ENCODE results near the gene LUZP2.
A peak's percentile ranks its signal among the peaks of the same experiment; 100 is the strongest.

Gene LUZP2

GRCh38 chr11:24567380-24567779, 70.5 kb downstream of the LUZP2 start:
- no peak for DNase-seq (ENCODE audit: low read depth)

DNA sequence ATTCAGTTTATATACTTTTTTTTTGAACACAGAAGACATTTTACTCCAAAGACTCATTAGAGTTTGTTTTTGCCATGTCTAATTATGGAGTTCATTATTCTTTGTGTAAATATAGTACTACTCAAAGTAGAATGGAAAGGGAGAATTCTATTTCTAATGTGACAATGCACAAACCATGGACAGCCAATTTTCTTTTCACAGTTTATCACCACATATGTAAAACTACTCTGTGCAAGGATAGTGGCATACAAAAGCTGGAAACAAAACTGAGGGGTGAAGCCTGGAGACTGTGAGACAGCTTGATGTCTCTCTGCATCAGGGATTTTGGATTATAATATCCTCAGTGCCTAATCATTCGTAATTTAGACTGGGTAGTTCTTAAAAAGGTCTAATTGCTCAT, 75.5 kb downstream of the LUZP2 start:
- DNase-seq (ENCODE audit: low read depth): no peak

DNA sequence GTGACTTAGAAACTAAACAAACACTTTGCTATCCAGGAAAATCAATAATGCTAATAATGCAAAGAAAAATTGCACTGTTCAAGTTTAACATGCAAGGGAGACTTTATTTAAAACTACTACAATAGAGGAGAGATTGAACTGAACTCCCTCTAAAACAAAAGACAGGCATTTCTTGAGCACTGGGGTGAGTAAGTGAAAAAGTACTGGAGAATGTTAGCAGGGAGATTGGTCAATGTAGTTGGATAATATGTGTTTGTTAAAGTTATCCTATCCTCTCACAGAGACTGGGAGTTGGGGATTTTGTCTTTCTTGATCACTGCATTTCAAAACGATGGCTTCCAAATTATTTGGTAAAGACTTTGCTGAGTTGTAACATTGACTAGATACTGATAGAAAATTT, 77.6 kb downstream of the LUZP2 start:
- no peak for DNase-seq (ENCODE audit: low read depth)

GRCh38 chr11:24575392-24575791, 78.5 kb downstream of the LUZP2 start:
- DNase-seq (ENCODE audit: low read depth): peak; percentile 68

DNA sequence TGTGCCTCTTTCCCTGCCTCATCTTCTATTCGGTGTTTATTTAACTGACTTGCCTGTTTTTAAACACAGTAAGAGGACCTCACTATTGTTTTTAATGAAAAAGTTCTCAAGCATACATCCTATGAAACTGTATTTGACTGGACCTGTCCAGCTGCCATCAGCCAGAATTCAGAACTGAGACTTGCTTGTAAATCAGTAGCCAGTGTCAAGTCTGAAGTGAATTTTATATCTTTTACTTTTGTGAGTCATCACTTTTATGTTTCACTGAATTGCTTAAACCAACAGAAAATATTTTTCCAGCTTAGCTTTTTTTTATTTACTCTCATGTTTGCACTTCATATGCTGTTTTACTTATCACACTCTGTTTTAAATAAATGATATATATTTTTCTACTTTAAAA, 88.3 kb downstream of the LUZP2 start:
- DNase-seq (ENCODE audit: low read depth): no peak

- no peak for DNase-seq (ENCODE audit: low read depth)
Observed at GRCh38 chr11:24587635-24588034, 90.8 kb downstream of the LUZP2 start.

DNA sequence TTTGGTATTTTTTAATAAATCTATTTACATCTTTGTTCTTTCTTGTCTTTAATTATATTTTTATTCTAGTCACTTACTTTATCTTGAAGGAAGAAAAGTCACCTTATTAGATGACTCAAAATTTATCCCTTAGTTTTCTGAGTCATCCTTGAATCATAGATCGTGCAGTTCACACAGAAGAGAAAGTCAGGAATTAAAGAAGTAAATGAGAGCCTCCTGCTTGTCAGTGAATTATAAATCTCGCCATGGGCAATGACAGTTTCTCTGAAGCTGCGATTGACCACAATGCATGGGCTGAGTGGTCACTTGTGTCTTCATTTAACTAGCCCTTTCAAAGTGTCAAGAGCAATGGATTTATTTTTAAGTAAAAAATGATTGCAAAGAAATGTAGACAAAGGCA, 91.2 kb downstream of the LUZP2 start:
- peak; percentile 53 for DNase-seq (ENCODE audit: low read depth)

- no peak for DNase-seq (ENCODE audit: low read depth)
Observed at GRCh38 chr11:24589064-24589463, 92.2 kb downstream of the LUZP2 start.

DNA sequence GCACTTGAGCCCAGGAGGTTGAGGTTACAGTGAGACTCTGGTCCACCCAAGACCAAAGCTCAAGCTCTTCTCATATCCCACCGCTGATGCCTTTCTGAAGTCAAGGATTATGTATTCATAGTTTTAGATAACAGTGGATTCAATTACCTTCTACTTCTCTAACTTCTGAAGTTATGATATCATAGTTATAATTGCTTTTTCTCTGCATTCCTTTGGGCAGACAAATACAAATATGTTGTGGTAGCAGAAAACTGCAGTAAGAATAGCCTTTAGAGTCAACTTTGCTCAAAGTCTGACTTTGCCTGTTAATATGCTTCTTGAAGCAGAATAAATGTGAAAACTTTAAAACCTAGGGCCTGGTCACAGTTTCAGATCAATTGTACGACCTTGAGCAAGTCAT, 94.4 kb downstream of the LUZP2 start:
- DNase-seq (ENCODE audit: low read depth): no peak

- DNase-seq (ENCODE audit: low read depth): no peak
Observed at GRCh38 chr11:24592360-24592759, 95.5 kb downstream of the LUZP2 start.

DNA sequence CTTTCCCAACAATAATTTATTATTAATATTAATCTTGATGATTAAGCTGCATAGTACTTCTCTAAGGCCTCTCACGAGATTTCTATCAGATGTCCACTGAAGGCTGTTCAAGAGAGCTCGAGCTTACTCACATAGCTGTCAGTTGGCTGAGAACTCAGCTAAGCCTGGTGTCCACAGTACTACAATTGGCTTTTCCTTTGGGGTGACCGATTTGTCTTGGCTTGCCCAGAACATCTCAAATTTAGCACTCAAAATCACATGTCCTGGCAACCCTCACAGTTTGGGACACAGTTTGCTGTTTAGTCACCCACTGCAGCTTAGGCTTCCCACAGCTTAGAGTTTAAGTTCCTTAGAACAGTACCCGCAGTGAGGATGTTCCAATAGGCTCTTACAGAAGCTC, 96.5 kb downstream of the LUZP2 start:
- no peak for DNase-seq (ENCODE audit: low read depth)

- DNase-seq (ENCODE audit: low read depth): no peak
Observed at GRCh38 chr11:24594401-24594800, 97.5 kb downstream of the LUZP2 start.

- no peak for DNase-seq (ENCODE audit: low read depth)
Observed at GRCh38 chr11:24598641-24599040, 101.8 kb downstream of the LUZP2 start.

DNA sequence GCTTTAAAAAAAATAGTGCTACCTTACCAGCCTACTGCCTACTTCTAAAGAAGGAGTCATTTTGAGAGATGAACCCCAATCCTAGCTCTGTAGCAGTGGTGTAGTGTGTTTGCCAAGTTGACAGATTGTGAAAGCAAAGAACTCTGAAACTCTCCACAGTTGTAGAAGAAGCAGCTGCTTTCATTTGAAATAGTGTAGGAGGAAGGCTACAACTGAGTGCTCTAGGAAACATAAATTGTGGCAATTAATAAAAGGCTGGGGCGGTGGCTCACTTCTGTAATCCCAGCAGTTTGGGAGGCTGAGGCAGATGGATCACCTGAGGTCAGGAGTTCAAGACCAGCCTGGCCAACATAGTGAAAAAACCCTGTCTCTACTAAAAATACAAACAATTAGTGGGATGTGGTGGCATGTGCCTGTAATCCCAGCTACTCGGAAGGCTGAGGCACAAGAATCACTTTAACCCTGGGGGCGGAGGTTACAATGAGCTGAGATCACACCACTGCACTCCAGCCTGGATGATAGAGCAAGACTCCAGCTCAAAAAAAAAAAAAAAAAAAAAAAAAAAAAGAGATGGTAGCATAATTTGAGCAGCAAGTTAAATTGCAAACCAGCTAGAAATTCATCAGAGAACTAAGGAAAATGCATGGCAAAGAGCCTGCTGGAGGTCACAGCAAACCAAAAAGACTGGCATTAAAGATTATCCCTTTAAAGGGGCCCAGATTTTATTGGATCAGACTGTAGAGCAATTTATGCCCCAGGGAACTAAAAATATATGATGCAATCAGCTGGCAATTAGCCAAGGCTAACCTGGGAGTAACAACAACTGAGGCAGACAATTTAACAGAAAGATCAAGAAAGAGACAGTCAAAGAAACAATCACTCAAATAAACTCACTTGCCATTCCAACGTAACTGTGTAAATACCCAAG, 112.6 kb downstream of the LUZP2 start:
- no peak for DNase-seq (ENCODE audit: low read depth)

DNA sequence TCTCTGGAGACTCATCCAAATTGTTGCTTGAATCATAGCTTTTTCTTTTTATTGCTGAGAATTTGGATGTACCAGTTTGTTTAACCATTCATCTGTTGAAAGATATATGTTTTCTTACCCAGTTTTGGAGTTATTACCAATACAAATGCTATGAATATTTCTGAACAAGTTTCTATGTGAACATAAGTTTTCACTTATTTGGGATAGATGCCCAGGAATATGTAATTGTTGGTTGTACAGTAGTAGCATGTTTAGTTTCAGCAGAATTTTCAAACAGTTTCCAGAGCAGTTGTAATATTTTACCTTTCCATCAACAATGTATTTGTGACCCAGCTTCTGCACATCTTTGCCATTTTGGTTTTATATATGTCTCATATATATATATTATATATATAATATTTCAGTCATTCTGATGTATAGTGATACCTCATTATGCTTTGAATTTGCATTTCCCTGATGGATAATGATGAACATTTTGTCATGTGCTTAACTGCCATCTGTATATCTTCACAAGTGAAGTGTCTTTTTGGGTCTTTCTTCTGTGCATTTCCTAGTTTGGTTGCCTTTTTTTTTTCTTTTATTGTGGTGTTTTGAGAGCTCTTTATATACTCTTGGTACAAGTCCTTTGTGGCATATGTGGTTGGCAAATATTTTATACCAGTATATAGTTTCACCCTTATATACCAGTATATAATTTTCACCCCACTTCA, 118.8 kb downstream of the LUZP2 start:
- no peak for DNase-seq (ENCODE audit: low read depth)

DNA sequence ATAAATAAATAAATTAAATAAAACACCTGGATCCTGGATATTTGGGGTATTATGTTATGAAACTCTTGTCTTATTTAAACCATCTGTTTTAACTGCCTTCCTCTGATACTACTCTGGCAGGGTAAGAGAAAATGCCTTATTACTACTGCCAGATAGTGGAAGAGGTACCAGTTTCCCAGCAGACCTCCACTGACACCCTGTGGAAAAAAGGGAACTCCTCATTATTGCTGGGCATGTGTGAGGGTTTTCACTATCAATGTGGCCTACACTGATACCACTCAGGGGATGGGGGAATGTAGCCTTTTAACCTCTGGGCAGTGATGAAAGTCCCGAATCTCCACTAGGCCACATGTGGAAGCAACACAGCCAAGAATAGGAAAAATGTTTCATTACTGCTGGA, 121.0 kb downstream of the LUZP2 start:
- no peak for DNase-seq (ENCODE audit: low read depth)

GRCh38 chr11:24619900-24620299, 123.0 kb downstream of the LUZP2 start:
- DNase-seq (ENCODE audit: low read depth): no peak

DNA sequence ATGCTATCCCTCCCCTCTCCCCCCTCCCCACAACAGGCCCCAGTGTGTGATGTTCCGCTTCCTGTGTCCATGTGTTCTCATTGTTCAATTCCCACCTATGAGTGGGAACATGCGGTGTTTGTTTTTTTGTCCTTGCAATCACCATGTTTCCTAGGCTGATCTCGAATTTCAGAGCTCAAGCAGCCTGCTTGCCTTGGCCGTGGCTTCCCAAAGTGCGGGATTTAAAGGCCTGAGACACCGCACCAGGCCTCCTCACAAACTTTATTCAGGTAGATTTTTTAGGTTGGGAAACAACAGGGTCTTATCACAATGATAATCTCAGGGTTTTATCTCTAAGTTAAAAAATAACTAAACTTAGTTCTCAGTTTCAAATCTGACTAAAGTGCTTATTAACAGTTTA, 125.4 kb downstream of the LUZP2 start:
- DNase-seq (ENCODE audit: low read depth): no peak

DNA sequence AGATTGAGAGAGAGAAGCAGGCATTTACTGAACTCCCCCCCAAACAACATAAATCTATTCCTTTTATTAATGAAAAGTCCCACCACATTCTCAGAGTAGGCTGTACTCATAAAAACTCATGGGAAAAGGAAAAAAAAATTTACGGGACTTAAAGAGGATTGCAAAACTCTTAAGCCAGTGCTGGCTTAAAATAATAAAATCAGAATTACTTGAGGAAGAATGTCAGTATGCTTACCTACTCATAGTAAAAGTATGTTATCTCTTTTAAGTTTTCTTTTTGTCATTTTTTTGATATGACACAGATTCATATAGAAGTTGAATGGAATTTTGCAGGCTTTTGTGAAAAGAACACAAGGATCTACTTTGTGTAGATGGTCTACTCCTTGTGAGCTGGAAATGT, 126.3 kb downstream of the LUZP2 start:
- DNase-seq (ENCODE audit: low read depth): peak; percentile 22

DNA sequence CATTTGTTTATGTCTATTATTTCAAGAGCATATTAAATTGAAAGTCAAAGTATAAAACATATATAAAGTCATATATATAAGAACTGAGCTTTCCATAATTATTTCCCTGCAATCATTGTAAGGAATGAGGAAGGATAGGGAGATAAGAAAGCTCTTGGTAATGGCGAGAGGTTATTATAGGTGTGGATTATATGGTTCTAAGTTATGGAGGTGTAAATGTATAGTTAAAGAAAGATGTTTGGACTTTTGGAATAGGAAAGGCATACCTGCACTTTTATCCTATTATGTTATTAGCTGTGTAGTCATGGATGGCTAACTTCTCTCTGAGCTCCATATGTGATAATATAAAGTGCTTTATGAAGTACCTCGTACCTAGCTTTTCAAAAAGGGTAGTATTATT, 127.6 kb downstream of the LUZP2 start:
- no peak for DNase-seq (ENCODE audit: low read depth)

DNA sequence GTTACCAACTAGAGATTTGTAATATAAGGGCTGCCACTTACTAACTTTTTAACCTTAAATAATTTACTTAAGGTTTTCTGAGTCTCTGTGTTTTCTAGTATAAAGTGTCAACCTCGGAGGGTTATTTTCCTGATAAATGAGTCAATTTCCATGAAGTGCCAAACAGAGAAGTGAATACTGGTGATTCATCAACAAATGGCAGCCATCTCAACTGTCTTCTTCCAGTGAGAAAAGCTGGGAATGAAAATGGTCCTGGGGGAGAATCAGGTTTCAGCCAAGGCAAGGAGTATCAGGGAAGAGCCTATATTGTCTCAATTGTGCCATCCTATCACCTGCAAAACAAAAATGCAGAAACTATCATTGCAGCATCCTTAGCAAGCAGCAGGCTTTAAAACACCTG, 129.1 kb downstream of the LUZP2 start:
- DNase-seq (ENCODE audit: low read depth): no peak

GRCh38 chr11:24628224-24628776, 131.4 kb downstream of the LUZP2 start:
- no peak for DNase-seq (ENCODE audit: low read depth)

DNA sequence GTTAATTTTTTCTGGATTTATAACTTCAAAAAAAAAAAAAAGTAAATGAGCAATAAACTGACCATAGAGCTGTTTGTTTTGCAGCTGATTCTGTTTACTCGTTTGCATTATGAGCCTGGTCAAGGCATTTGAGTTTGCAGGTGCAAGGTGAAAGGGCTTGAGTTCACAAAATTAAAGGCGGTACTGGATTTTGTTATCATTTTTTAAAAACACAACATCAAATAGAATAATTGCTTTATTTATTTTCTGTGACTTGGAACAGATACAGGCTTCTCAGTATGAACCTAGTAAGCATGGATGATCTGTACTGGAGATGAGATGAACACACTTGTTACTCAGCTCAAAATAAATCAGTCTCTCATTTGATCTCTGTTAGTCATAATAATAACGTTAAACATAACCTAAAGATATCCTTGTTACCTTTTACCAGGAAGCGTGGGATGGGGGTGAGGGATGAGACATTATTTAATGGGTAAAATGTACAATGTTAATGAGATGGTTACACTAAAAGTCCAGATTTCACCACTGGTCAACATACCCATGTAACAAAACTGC, 137.8 kb downstream of the LUZP2 start:
- DNase-seq (ENCODE audit: low read depth): no peak
